HepG2 (cell line): ENCODE measurements around the gene IBA57. TPM values are rescaled to one million over a fixed set of nuclear protein-coding genes. Genes with fewer than 3 reads are reported as not detected.
A peak's percentile ranks its signal among the peaks of the same experiment; 100 is the strongest.

ENCODE experiments used
- ATAC-seq: fragments of 200-7000 bp; cut with Tn5 transposase; 3 replicates; pipeline ENCODE4 v1.9.1; 2020; ENCODE audit warnings: mild to moderate bottlenecking, moderate library complexity
- BruUV-seq: library from RNA; stranded (reverse); fragments of 400-500 nt; replicated peaks from 2 replicates; lab custom pipeline; 2021; lab: Mats Ljungman, UMichigan
- CTCF ChIA-PET: fragments of 300-600 bp; formaldehyde crosslinking; extraction: SDS; loops from one replicate; lab custom pipeline; 2021; ENCODE audit warnings: low total read pairs, inconsistent platforms, low intra/inter-chr PET ratio; lab: Yijun Ruan, JAX
- POLR2A ChIA-PET: fragments of 350-600 bp; sonication (Branson Sonifier 250); formaldehyde crosslinking; loops from one replicate; lab custom pipeline; 2020; ENCODE audit warnings: antibody characterized with exemption, inconsistent platforms; lab: Yijun Ruan, JAX
- DNase-seq: peaks from one replicate; pipeline ENCODE4 v3.0.0-alpha.2; 2015; ENCODE audit warnings: low spot score
- FAIRE-seq: peaks from 3 replicates; lab custom pipeline; 2011; peaks lifted over from hg19 to GRCh38; lab: Jason Lieb, UNC
- H2AFZ ChIP-seq: one replicate; pipeline ENCODE4 v1.6.1; 2011; ENCODE audit warnings: low read length, inconsistent platforms
- H3K27ac ChIP-seq: fragments of 300-600 bp; 3 replicates; pipeline ENCODE4 v1.8.0; 2011; ENCODE audit warnings: mixed run types, mild to moderate bottlenecking, mixed read lengths, low read length, inconsistent platforms; ENCODE audit not compliant: insufficient read depth; ENCODE audit errors: extremely low read length
- H3K27me3 ChIP-seq, 2 experiments: fragments of 200-600 bp in 1 of 2; 2 replicates in 1 of 2; 3 replicates in 1 of 2; pipeline versions ENCODE4 v1.6.0 to v1.8.0; 2011; ENCODE audit warnings: low read length in 2 of 2, mild to moderate bottlenecking in 2 of 2, moderate library complexity in 2 of 2, inconsistent platforms in 1 of 2; ENCODE audit not compliant: insufficient read depth in 2 of 2, control insufficient read depth in 1 of 2
- H3K36me3 ChIP-seq, 2 experiments: fragments of 200-600 bp in 1 of 2; replicated peaks in 1 of 2; 2 replicates in 1 of 2; 3 replicates in 1 of 2; pipeline versions ENCODE4 v1.5.1 to v1.8.0; 2011; ENCODE audit warnings: low read length in 2 of 2, inconsistent platforms in 1 of 2; ENCODE audit not compliant: insufficient read depth in 2 of 2, control insufficient read depth in 1 of 2
- H3K4me1 ChIP-seq: 2 replicates; pipeline ENCODE4 v1.5.1; 2012; ENCODE audit warnings: low read length, inconsistent platforms; ENCODE audit not compliant: insufficient read depth
- H3K4me2 ChIP-seq: 2 replicates; pipeline ENCODE4 v1.6.0; 2011; ENCODE audit warnings: low read depth, low read length, inconsistent platforms
- H3K4me3 ChIP-seq, 3 experiments: fragments of 200-600 bp in 1 of 3; sonication (generic), shearing (Covaris generic) in 1 of 3; replicated peaks in 1 of 3; 2 replicates each; pipeline ENCODE4 v1.5.1; 2011 to 2016; ENCODE audit warnings: low read length in 3 of 3, inconsistent platforms in 2 of 3, low read depth in 2 of 3, mild to moderate bottlenecking in 2 of 3, control low read depth in 1 of 3, mixed read lengths in 1 of 3; ENCODE audit not compliant: insufficient read depth in 1 of 3
- H3K79me2 ChIP-seq: one replicate; pipeline ENCODE4 v1.6.1; 2011; ENCODE audit warnings: low read length, inconsistent platforms; ENCODE audit not compliant: insufficient read depth
- H3K9ac ChIP-seq: 2 replicates; pipeline ENCODE4 v1.6.0; 2011; ENCODE audit warnings: mild to moderate bottlenecking, low read depth, low read length, inconsistent platforms; ENCODE audit not compliant: insufficient read depth
- H3K9me3 ChIP-seq: 2 replicates; pipeline ENCODE4 v1.5.1; 2012; ENCODE audit warnings: mild to moderate bottlenecking, low read length
- H4K20me1 ChIP-seq: 2 replicates; pipeline ENCODE4 v1.6.0; 2011; ENCODE audit warnings: inconsistent platforms, mild to moderate bottlenecking, low read length, moderate library complexity; ENCODE audit not compliant: insufficient read depth
- ARHGAP35 ChIP-seq: sonication (generic); formaldehyde crosslinking; IDR thresholded peaks from 2 replicates; pipeline ENCODE4 v1.9.0; 2022; ENCODE audit warnings: mild to moderate bottlenecking, inconsistent platforms, moderate library complexity, missing genetic modification reagents, borderline replicate concordance
- GTF3A ChIP-seq: sonication (generic); formaldehyde crosslinking; conservative IDR thresholded peaks from 2 replicates; pipeline ENCODE4 v1.4.0; 2020; ENCODE audit warnings: mild to moderate bottlenecking, missing genetic modification reagents
- HES4 ChIP-seq: sonication (generic); formaldehyde crosslinking; IDR thresholded peaks from 2 replicates; pipeline ENCODE4 v1.9.0; 2021; ENCODE audit warnings: mild to moderate bottlenecking, missing genetic modification reagents, borderline replicate concordance
- KMT2B ChIP-seq: IDR thresholded peaks from 2 replicates; pipeline ENCODE4 v1.6.1; 2016; ENCODE audit warnings: missing genetic modification reagents, missing compliant biosample characterization
- MXD4 ChIP-seq: IDR thresholded peaks from 2 replicates; pipeline ENCODE4 v1.6.1; 2016; ENCODE audit warnings: mild to moderate bottlenecking, missing biosample characterization, missing genetic modification reagents
- NONO ChIP-seq, 2 experiments: fragments of 450-650 bp in 1 of 2; sonication (generic) in 1 of 2; formaldehyde crosslinking in 1 of 2; IDR thresholded peaks in 1 of 2; conservative IDR thresholded peaks in 1 of 2; 2 replicates each; pipeline versions ENCODE4 v1.6.1 to v1.8.0; 2017 to 2022; ENCODE audit warnings: mild to moderate bottlenecking in 1 of 2, missing genetic modification reagents in 1 of 2, moderate library complexity in 1 of 2
- SETDB1 ChIP-seq: sonication (generic); formaldehyde crosslinking; IDR thresholded peaks from 2 replicates; pipeline ENCODE4 v1.5.1; 2020; ENCODE audit warnings: missing genetic modification reagents, mild to moderate bottlenecking, borderline replicate concordance
- ZEB1 ChIP-seq: IDR thresholded peaks from 2 replicates; pipeline ENCODE4 v1.6.1; 2012; ENCODE audit warnings: mild to moderate bottlenecking, low read depth, inconsistent platforms; ENCODE audit not compliant: insufficient replicate concordance
- ZNF124 ChIP-seq: sonication (generic); formaldehyde crosslinking; IDR thresholded peaks from 2 replicates; pipeline ENCODE4 v1.4.0; 2020; ENCODE audit warnings: missing genetic modification reagents
- ZNF530 ChIP-seq: sonication (generic); formaldehyde crosslinking; IDR thresholded peaks from 2 replicates; pipeline ENCODE4 v1.5.0; 2020; ENCODE audit warnings: low read depth, mild to moderate bottlenecking, missing genetic modification reagents
- ZNF768 ChIP-seq: sonication (generic); formaldehyde crosslinking; IDR thresholded peaks from 2 replicates; pipeline ENCODE4 v1.4.0; 2020; ENCODE audit warnings: missing genetic modification reagents
- ZZZ3 ChIP-seq: sonication (generic); formaldehyde crosslinking; IDR thresholded peaks from 2 replicates; pipeline ENCODE4 v1.4.0; 2020; ENCODE audit warnings: missing genetic modification reagents, mild to moderate bottlenecking, borderline replicate concordance
- WGBS: methylation state at CpG from one replicate; pipeline ENCODE4 v1.1.6; 2017; ENCODE audit warnings: low lambda C conversion rate; 5-methylcytosine and 5-hydroxymethylcytosine counted together
- in situ Hi-C: cut with HindIII; loops from 2 replicates; pipeline ENCODE4 v1.10.0; 2017; ENCODE audit warnings: low pct_unique_long_range_greater_than_20kb; ENCODE audit not compliant: extremely low pct_ligation_motif_present
- intact Hi-C: fragments of 100-400 bp; cut with micrococcal nuclease; formaldehyde crosslinking; loops from one replicate; pipeline ENCODE4 v1.10.0; 2022; ENCODE audit not compliant: unreplicated experiment
- polyA plus RNA-seq, 8 experiments: library from polyadenylated mRNA; depleted of rRNA in 3 of 8; stranded (reverse) in 7 of 8; unstranded in 1 of 8; fragments of >200 nt; fragmentation: Illumina TruSeq in 4 of 8; extraction: Trizol in 4 of 8; gene quantifications; 2 replicates each; pipeline versions ENCODE4 v1.2.1 to v1.2.3, GENCODE V29; 2011 to 2016; ENCODE audit warnings: low read depth in 4 of 8, missing spikeins in 1 of 8, mixed read lengths in 1 of 8; ENCODE audit not compliant: insufficient read depth in 1 of 8
- total RNA-seq, 5 experiments: library from RNA; depleted of rRNA; stranded (reverse); fragments of >200 nt; fragmentation: Illumina TruSeq; extraction: Trizol; gene quantifications; 2 replicates each; pipeline ENCODE4 v1.2.3, GENCODE V29; 2016; ENCODE audit warnings: low read depth in 1 of 5
- TF ChIP-seq, protein P1 (sequence below): sonication (generic); formaldehyde crosslinking; IDR thresholded peaks from 2 replicates; pipeline ENCODE4 v1.4.0; 2020; ENCODE audit warnings: missing genetic modification reagents
- TF ChIP-seq, protein P2 (sequence below): sonication (generic); formaldehyde crosslinking; IDR thresholded peaks from 2 replicates; pipeline ENCODE4 v1.8.1; 2023; ENCODE audit warnings: mild to moderate bottlenecking, missing genetic modification reagents, borderline replicate concordance

The IBA57 gene
- total and polyA plus RNA-seq, 2 of the 13 experiments (the other 11 are each of a cell fraction or from before 2014, with no cell fraction given), result 2.3 to 10.2 TPM

DNA sequence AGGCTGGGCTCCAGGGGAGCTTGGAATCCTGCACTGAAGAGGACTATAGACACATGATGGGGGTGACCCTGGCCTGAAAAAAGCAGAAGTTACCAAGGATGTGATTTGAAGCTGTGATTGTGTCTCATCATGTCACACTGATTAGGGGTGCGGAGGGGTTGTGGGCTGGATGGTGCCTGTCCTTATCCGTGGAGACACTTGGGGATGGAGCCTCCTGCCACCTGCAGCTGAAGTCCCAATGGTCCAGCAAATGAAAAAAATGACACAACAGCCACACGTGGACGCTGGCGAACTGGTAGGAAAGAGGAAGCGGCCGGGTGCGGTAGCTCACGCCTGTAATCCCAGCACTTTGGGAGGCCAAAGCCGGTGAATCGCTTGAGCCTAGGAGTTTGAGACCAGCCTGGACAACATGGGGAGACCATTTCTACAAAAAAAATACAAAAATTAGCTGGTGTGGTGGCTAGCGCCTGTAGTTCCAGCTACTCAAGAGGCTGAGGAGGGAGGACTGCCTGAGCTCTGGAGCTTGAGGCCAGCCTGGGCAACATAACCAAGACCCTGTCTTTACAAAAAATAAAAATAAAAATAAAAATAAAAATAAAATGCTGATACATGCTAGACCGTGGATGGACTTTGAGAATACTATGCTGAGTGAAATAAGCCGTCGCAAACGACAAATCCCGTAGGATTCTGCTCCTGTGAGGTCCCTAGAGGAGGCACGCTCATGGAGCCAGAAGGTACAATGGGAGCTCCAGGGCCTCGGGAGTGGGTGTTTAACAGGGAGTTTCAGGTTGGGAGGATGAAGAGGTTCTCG, 838 bp upstream of the IBA57 start (continued):
- TF ChIP-seq ZNF768 (CRISPR knock-in tag) (no peak), NONO (IDR thresholded peaks at IDR 0.05) (no peak), NONO (CRISPR knock-in tag; conservative IDR thresholded peaks at IDR 0.05) (0 out of 2 replicates have a peak, but pooled peaks have one; percentile 20), GTF3A (CRISPR knock-in tag) (0 out of 2 replicates have a peak, but pooled peaks have one; percentile 3), MXD4 (CRISPR knock-in tag) (0 out of 2 replicates have a peak, but pooled peaks have one; percentile 31), KMT2B (CRISPR knock-in tag) (0 out of 2 replicates have a peak, but pooled peaks have one; percentile 15)
- TF ChIP-seq, protein P1, sequence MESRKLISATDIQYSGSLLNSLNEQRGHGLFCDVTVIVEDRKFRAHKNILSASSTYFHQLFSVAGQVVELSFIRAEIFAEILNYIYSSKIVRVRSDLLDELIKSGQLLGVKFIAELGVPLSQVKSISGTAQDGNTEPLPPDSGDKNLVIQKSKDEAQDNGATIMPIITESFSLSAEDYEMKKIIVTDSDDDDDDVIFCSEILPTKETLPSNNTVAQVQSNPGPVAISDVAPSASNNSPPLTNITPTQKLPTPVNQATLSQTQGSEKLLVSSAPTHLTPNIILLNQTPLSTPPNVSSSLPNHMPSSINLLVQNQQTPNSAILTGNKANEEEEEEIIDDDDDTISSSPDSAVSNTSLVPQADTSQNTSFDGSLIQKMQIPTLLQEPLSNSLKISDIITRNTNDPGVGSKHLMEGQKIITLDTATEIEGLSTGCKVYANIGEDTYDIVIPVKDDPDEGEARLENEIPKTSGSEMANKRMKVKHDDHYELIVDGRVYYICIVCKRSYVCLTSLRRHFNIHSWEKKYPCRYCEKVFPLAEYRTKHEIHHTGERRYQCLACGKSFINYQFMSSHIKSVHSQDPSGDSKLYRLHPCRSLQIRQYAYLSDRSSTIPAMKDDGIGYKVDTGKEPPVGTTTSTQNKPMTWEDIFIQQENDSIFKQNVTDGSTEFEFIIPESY (CRISPR knock-in tag), result peak; percentile 75

DNA sequence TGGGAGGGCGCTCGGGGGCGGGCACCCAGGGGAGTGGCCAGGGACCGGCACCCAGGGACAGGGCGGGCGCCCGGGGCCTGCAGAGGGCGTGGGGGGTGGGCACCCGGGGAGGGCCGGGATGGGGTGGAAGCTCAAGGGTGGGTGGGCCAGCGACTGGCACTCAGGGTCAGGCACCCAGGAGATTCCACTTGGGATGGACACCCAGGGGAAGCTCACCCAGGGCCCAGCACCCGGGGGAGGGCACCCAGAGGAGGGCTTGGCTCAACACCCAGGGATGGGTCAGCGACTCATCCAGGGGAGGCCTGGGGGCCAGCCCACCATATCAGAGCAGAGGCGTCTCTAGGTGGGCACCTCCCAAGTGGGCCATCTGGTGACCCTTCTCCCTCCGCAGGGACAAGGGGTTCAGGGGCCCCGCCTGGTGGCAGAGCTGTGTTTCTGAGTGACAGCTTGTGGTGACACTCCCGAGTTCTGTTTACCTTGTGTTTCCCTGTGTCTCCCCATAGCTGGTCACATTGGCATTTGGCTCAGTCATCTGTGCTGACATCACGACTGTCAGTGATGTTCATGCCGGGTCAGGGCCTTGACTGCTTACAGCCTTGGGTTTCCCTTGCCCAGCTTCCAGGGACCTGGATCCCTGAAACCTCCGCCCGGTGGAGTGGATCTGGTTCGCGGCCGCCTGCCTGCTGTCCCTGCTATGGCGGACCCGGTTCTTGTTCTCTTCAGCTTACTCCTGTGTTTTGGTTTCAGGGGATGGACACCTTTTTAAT, 749 bp downstream of the IBA57 start:
- ChIA-PET CTCF (interaction anchor here (1.1 to 1.6 kb wide), 2 partner anchors 26 to 35 kb away, joined by 3 to 7 read pairs; partner anchors contain the start of gene GUK1), POLR2A (interaction anchor here (0.6 to 3.3 kb wide), 10 partner anchors 8 to 324 kb away, joined by 3 to 72 read pairs (median 6); partner anchors contain the start of genes GJC2, GUK1 and MRPL55)
- H3K4me1 ChIP-seq, result peaks cover 43% of the 10 kb centered on the region
- no peaks in the 10 kb centered on the region for H3K36me3 ChIP-seq
- intact Hi-C loops (loop anchor here (1.0 to 2.0 kb wide), 2 partner anchors 27 to 36 kb away; no protein-coding TSS in a partner anchor), in situ Hi-C loops (no loop called here)
- H3K4me2 ChIP-seq, result peak overlapping the region; percentile 82
- peak; percentile 81 for ATAC-seq
- H3K9me3 ChIP-seq, result no peaks in the 10 kb centered on the region
- no peaks in the 10 kb centered on the region; a peak in 1 of 5 replicates for H3K27me3 ChIP-seq
- peak overlapping the region; percentile 99 for H3K27ac ChIP-seq
- FAIRE-seq, result peak; percentile 18
- H3K79me2 ChIP-seq, result peaks cover 5% of the 10 kb centered on the region
- DNase-seq, result peak; percentile 83
- peak overlapping the region; percentile 61 to 88 (median 80) for H3K4me3 ChIP-seq
- no TSS peak for BruUV-seq
- H3K9ac ChIP-seq, result peak overlapping the region; percentile 71
- H2AFZ ChIP-seq, result no peak overlapping the region
- WGBS, result 24% methylated on average over 10 of the region's 26 CpGs
- no peaks in the 10 kb centered on the region for H4K20me1 ChIP-seq
- no peak for TF ChIP-seq SETDB1
- TF ChIP-seq ZEB1, result no peak
- no peak for TF ChIP-seq ZNF530 (CRISPR knock-in tag)
- 0 out of 2 replicates have a peak, but pooled peaks have one; percentile 54 for TF ChIP-seq ZNF124 (CRISPR knock-in tag)
- TF ChIP-seq, protein P2, sequence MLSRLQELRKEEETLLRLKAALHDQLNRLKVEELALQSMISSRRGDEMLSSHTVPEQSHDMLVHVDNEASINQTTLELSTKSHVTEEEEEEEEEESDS (CRISPR knock-in tag), result no peak
- TF ChIP-seq ZZZ3 (CRISPR knock-in tag), result no peak
- TF ChIP-seq ARHGAP35 (CRISPR knock-in tag), result no peak
- TF ChIP-seq HES4 (CRISPR knock-in tag), result no peak
